Posterior vena cava (tissue), 2 donors: Measurements from ENCODE around the gene GNB2. TPM values are rescaled to one million over a fixed set of nuclear protein-coding genes. Genes with fewer than 3 reads are reported as not detected.
"Not testable (repeated sequence)": the region's sequence is repeated elsewhere in the genome, so short reads cannot be mapped to it uniquely, and the experiment has no call there.

Source experiments
- DNase-seq: peaks from one replicate; pipeline ENCODE4 v3.0.0-alpha.2; 2020; ENCODE audit warnings: low spot score
- intact Hi-C, 2 donors: fragments of 100-400 bp; cut with DNase I; formaldehyde crosslinking; loops; one replicate each; pipeline versions ENCODE4 v1.14.1 to v1.14.2; 2022 to 2023
- total RNA-seq, 2 donors: library from RNA; stranded (reverse); fragmentation: NEBNext Ultra II Directional; extraction: Animal tissue kit (Norgen Biotek cat#: 25700); gene quantifications; one replicate each; pipeline ENCODE4 v1.2.1, GENCODE V29; 2021
- donor health status: DM: yes; HTN: yes; CAD: no.
- donor health status: DM: yes; HTN: yes; CAD: no.

The GNB2 gene
- total RNA-seq, 2 donors from 2014 or later, result 173 to 199 TPM

- intact Hi-C loops, result loop anchor here (5.0 kb wide), 4 partner anchors 87 to 217 kb away; partner anchors contain the start of genes NYAP1 (in 1 of the 2) and PCOLCE (in 1 of the 2)
These were observed 15.9 kb downstream of the GNB2 start for GRCh38 chr7:100689230-100690135.

GRCh38 chr7:100691676-100692577 lies 18.4 kb downstream of the GNB2 start:
- intact Hi-C loops, result loop anchor here (5.0 kb wide), 3 partner anchors 90 to 210 kb away; partner anchors contain the start of genes NYAP1 (in 1 of the 2) and PCOLCE (in 1 of the 2)
- DNase-seq, result peak; percentile 94

More at GRCh38 chr7:100689230-100690135, 15.9 kb downstream of the GNB2 start:
- no peak for DNase-seq

DNA sequence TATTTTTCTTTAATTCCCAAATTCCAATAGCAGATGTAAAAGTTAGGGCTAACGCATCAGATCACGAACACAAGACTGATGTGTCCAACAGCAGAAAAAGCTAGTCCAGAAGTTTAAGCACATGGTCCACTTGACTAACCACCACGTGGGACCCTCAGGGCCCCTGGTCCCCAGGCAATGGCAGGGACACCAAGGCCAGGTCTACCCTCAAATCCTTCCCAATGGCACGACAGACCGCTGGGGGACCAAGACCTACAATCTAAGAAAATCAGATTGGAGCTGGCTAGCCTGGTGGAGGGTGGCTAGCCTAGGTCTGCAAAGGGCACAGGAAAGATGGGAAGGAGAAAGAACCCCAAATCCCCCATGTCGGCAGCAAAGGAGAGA lies 19.0 kb downstream of the GNB2 start:
- intact Hi-C loops, result loop anchor here (5.0 kb wide), 3 partner anchors 90 to 210 kb away; partner anchors contain the start of genes NYAP1 (in 1 of the 2) and PCOLCE (in 1 of the 2)
- no peak for DNase-seq

DNA sequence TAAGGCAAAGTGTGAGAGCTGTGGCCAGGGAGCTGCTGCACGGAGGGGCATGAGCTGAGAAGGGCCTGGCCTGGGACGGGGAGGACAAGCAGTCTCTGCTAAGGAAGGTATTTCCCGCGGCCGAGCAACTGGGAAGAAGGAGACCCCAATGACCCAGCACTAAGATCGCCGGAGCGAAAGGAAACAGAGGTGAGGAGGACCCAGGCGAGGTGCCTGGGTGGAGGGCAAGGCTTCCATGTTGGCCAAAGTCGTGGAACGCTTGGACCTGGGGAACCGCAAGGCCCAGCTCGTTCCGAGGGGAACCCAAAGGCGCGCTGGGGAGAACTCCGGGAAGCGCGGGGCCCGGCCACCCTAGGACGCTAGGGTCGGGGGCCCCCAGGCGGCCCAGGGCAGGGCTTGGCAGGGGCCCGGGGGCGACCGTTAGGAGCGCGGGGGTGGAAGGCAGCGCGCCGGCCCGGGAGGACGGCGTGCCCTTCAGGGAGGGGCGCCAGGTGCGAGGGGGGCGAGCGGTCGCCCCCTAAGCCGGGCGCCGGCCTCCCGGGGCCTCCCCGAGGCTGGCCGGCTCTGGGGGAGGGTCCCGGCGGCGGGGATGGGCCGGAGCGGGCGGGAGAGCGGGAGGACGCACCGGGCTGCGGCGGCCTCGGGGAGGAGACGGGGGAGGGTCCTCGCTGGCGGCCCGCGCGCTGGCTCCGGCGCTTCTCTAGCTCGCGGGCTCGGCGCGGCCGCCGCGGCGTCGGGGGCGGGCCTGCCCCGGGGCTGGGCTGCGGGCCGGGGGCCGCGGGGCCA lies 20.0 kb downstream of the GNB2 start:
- no peak for DNase-seq
- intact Hi-C loops, result loop anchor here (5.0 kb wide), 3 partner anchors 91 to 211 kb away; partner anchors contain the start of genes NYAP1 (in 1 of the 2) and PCOLCE (in 1 of the 2)

GRCh38 chr7:100694098-100694745 lies 20.7 kb downstream of the GNB2 start, which contains the start of gene GIGYF1:
GIGYF1 (minus strand) TSS chr7:100694250; CDS start chr7:100688238, 6,012 bp downstream.
- intact Hi-C loops, result loop anchor here (5.0 kb wide), 3 partner anchors 92 to 212 kb away; partner anchors contain the start of genes NYAP1 (in 1 of the 2) and PCOLCE (in 1 of the 2)
- peak; percentile 92 for DNase-seq

DNA sequence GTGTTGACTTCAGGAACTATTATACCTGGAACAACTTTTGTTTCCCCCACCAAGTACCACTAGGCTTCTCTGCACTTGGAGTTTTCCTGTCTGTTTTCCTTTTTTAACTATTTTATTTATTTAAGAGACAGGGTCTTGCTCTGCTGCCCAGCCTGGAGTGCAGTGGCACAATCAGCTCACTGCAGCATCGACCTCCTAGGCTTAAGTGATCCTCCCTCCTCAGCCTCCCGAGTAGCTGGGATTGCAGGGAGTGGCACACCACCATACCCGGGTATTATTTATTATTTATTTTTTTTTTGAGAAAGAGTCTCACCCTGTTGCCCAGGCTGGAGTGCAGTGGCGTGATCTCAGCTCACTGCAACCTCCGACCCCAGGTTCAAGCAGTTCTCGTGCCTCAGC lies 22.6 kb downstream of the GNB2 start:
- no peak for DNase-seq
- intact Hi-C loops, result no loop called here

DNA sequence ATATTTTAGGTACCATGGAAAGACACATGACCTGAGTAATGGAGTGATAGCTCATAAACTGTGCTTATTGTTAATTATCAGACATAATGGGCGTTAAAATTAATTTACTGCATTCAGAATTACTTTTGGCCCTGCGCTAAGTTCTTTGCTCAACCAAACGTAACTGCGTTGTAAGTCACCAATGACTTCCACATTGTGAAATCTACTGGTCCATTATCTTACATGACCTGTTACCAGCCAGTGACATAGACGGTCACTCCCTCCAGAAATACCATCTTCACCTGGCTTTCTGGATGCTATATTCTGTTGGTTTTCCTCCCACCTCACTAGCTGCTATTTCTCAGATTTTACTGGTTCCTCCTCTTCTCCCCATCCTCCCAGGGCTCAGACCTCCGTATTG lies 25.5 kb downstream of the GNB2 start:
- no peak for DNase-seq
- intact Hi-C loops, result no loop called here

GRCh38 chr7:100701089-100701488 lies 27.5 kb downstream of the GNB2 start:
- DNase-seq, intact Hi-C loops: not testable (repeated sequence)

GRCh38 chr7:100705320-100705752 lies 31.8 kb downstream of the GNB2 start:
- DNase-seq, result peak; percentile 93

GRCh38 chr7:100705753-100706671 lies 32.5 kb downstream of the GNB2 start, which contains the start of gene POP7:
POP7 (plus strand) TSS chr7:100706121; CDS start chr7:100706831, 710 bp downstream.
- intact Hi-C loops, result loop anchor here in 1 of 2 donors (5.0 kb wide), 1 partner anchor 146 kb away; the partner anchor contains the start of gene SLC12A9
- DNase-seq, result peak; percentile 100

More at GRCh38 chr7:100705320-100705752, 31.8 kb downstream of the GNB2 start:
- intact Hi-C loops, result loop anchor here in 1 of 2 donors (5.0 kb wide), 1 partner anchor 147 kb away; the partner anchor contains the start of gene SLC12A9

- DNase-seq, result no peak
- intact Hi-C loops, result loop anchor here in 1 of 2 donors (5.0 kb wide), 1 partner anchor 146 kb away; the partner anchor contains the start of gene SLC12A9
These were observed 33.3 kb downstream of the GNB2 start for GRCh38 chr7:100706672-100707311.

DNA sequence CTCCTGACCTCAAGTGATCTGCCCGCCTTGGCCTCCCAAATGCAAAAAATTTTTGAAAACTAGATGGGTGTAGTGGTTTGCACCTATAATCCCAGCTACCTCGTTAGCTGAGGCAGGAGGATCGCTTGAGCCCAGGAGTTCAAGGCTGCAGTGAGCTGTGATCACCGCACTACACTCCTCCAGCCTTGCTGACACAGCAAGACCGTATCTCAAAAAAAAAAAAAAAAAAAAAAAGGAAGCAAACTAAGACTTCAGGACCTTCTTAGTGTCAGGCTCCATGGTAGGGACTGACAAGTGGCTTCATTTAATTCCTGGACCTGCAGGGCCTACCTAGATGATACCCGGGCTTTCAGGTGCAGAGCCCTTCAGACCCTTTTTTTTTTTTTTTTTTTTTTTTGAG lies 34.9 kb downstream of the GNB2 start:
- intact Hi-C loops, result loop anchor here in 1 of 2 donors (5.0 kb wide), 1 partner anchor 144 kb away; the partner anchor contains the start of gene SLC12A9

GRCh38 chr7:100710452-100710851 lies 36.9 kb downstream of the GNB2 start:
- intact Hi-C loops, result no loop called here
- DNase-seq, result no peak

More for the DNA sequence above, 34.9 kb downstream of the GNB2 start:
- no peak for DNase-seq

DNA sequence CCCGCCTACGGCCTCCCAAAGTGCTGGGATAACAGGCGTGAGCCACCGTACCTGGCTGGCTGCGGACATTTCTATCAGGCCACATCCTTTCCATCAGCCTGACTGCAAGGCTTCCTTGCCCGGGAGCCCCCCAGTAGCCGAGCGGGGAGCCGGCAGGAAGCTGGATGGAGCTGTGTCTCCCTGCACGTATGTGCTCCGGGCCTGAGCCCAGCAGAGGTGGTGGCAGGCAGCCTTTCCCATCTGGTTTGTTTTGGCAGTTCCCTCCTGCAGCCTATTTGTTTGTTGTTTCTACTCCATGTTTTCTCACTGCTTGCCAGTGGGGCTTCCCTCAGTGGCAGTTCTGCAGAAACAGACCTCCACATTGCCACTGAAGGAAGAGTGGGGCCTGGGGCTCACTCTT lies 37.8 kb downstream of the GNB2 start:
- no peak for DNase-seq
- intact Hi-C loops, result no loop called here

DNA sequence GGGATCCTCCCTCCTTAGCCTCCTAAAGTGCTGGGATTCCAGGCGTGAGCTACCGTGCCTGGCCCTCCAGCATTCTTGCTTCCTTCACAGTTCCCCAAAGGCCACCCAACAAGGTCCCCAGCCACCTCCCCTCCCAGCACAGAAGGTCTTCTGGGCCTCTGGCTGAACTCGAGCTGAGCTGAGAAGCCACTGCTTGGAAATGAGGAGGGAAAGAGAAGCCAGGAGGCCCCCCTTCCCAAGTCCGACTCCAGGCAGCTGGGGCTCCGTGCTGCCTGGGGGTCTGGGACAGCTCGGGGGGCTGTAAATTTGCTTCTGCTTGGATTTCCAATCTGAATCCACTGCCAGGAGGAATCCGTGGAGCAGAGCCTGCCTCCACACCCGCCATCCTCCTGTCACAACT lies 41.2 kb downstream of the GNB2 start:
- no peak for DNase-seq
- intact Hi-C loops, result no loop called here

DNA sequence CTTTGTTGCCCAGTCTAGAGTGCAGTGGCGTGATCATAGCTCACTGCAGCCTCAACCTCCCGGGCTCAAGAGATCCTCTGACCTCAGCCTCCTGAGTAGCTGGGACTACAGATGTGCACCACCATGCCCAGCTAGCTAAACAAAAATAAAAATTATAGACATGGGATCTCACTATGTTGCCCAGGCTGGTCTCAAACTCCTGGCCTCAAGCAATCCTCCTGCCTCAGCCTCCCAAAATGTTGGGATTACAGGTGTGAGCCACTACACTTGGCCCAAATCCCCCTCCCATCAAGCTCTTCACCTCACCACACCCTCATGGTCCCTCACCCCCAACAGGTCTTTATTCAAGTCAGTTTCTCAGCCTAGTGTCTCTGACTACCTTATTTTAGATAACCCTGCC lies 43.5 kb downstream of the GNB2 start:
- intact Hi-C loops, DNase-seq: not testable (repeated sequence)
